HuH-7.5 (cell line): ENCODE data around the gene CLDN34.

Source experiments
- DNase-seq: peaks from one replicate; pipeline ENCODE4 v3.0.0; 2011; ENCODE audit warnings: low spot score

Gene CLDN34

DNA sequence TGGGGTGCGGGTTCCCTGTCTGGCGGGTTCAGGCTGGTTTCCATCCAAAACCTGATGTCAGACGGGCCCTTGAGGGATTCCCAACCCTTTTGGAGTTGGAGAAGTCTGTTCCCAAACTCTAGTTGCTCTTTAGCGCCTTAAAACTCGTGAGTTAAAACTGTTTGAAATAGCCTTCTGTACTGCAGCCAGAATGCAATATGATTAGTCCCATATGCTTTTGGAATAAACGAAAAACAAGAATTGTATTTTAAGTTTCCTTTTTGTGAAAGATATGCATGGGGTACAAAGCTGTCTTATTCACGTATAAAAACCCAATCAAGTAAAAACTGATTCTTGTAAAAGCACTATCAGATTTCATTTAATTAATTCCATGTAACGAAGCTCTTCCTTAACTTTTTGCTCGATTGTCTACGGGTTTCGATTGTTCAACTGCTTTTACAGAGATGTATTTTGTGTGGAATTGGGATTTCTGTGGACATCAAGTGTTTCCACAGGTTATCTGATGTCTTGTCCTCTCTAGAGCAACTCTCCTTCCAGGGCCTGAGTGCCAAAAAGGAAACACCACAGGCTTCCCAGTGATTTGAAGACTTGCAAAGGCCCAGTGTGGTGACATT, 49.5 kb downstream of the CLDN34 start:
- DNase-seq, result no peak

DNA sequence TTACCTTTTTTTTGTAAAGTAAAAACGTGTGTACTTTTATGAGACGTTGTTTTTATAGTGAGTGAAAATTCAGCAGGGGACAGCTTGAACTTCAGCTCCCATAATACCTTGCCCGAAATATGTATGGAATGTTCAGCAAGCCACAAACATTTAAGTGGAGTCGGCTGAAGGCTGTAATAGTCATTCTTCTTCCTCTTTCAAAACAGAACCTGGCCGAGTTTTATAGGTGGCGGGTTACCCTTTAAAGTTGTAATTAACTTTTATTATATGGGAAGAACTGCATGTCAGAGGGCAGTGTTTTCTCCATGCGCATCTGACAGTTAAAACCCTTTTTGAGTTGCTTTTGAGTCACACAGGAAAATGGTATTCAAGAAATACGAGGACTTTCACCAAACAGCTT, 50.7 kb downstream of the CLDN34 start:
- peak; percentile 44 for DNase-seq
